ENCODE data around the gene NRIP1.

DNA sequence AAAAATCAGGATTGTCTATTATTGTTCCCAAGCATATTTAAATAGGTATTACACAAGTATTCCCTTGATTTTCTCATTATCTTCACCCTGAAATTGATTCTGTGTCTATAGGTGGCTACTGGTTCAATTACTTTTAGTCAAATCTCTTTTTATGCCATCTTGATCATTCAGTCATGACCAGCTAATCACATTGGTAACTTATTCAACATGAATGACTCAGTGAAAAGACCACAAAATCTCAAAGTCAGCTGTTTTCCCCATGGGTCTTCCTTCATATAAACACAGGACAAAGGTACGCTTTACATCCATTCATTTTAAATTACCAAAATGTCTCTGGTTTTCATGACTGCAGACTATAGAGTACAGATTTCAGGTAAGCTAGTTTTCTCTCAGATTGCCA is 23.7 kb upstream of the NRIP1 start:
- TF ChIP-seq, protein P1, sequence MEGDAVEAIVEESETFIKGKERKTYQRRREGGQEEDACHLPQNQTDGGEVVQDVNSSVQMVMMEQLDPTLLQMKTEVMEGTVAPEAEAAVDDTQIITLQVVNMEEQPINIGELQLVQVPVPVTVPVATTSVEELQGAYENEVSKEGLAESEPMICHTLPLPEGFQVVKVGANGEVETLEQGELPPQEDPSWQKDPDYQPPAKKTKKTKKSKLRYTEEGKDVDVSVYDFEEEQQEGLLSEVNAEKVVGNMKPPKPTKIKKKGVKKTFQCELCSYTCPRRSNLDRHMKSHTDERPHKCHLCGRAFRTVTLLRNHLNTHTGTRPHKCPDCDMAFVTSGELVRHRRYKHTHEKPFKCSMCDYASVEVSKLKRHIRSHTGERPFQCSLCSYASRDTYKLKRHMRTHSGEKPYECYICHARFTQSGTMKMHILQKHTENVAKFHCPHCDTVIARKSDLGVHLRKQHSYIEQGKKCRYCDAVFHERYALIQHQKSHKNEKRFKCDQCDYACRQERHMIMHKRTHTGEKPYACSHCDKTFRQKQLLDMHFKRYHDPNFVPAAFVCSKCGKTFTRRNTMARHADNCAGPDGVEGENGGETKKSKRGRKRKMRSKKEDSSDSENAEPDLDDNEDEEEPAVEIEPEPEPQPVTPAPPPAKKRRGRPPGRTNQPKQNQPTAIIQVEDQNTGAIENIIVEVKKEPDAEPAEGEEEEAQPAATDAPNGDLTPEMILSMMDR (IDR thresholded peaks at IDR 0.05) = no peak
- TF ChIP-seq EZH2 (IDR thresholded peaks at IDR 0.05; ENCODE audit: borderline replicate concordance, insufficient read depth, low read depth, low read length, poor library complexity, severe bottlenecking) = no peak

All from B cell (primary cell).